GM23338 (cell line): ENCODE data around the gene ANKRD11. TPM values are rescaled to one million over a fixed set of nuclear protein-coding genes. Genes with fewer than 3 reads are reported as not detected.

Experiments used
- ATAC-seq: fragments of 200-7000 bp; cut with Tn5 transposase; 3 replicates; pipeline ENCODE4 v1.9.1; 2020
- DNase-seq: peaks from one replicate; pipeline ENCODE4 v3.0.0-alpha.2; 2015; ENCODE audit warnings: low spot score
- H2AFZ ChIP-seq: fragments of 200-600 bp; sonication (generic); 2 replicates; pipeline ENCODE4 v1.8.0; 2016; ENCODE audit warnings: antibody characterized with exemption, mild to moderate bottlenecking, moderate library complexity
- H3F3A ChIP-seq: fragments of 200-600 bp; sonication (generic); replicated peaks from 2 replicates; pipeline ENCODE4 v1.8.0; 2017; ENCODE audit warnings: antibody characterized with exemption, mixed run types, low read depth
- H3K27ac ChIP-seq: fragments of 200-600 bp; sonication (generic); 2 replicates; pipeline ENCODE4 v1.6.1; 2016; ENCODE audit warnings: low read depth
- H3K27me3 ChIP-seq: fragments of 200-600 bp; sonication (generic); 2 replicates; pipeline ENCODE4 v1.8.0; 2016; ENCODE audit warnings: mild to moderate bottlenecking, mixed run types, moderate library complexity; ENCODE audit not compliant: insufficient read depth
- H3K36me3 ChIP-seq: fragments of 200-600 bp; sonication (generic); 2 replicates; pipeline ENCODE4 v1.8.0; 2016; ENCODE audit warnings: mild to moderate bottlenecking; ENCODE audit not compliant: insufficient read depth
- H3K4me1 ChIP-seq: fragments of 200-600 bp; sonication (generic); 2 replicates; pipeline ENCODE4 v1.8.0; 2016; ENCODE audit warnings: mild to moderate bottlenecking, moderate library complexity; ENCODE audit not compliant: insufficient read depth
- H3K4me2 ChIP-seq: fragments of 200-600 bp; sonication (generic); 2 replicates; pipeline ENCODE4 v1.7.1; 2017; ENCODE audit warnings: mixed run types
- H3K4me3 ChIP-seq: fragments of 200-600 bp; sonication (generic); 2 replicates; pipeline ENCODE4 v1.6.1; 2016; ENCODE audit warnings: mixed run types
- H3K79me2 ChIP-seq: fragments of 200-600 bp; sonication (generic); replicated peaks from 2 replicates; pipeline ENCODE4 v1.8.0; 2017; ENCODE audit warnings: mild to moderate bottlenecking; ENCODE audit not compliant: insufficient read depth
- H3K9me2 ChIP-seq: fragments of 200-600 bp; sonication (generic); 2 replicates; pipeline ENCODE4 v1.8.0; 2017; ENCODE audit not compliant: insufficient read depth
- H4K20me1 ChIP-seq: fragments of 200-600 bp; sonication (generic); replicated peaks from 2 replicates; pipeline ENCODE4 v1.8.0; 2017; ENCODE audit warnings: mild to moderate bottlenecking; ENCODE audit not compliant: insufficient read depth
- H3K27ac Mint-ChIP-seq: 2 replicates; pipeline ENCODE4 v1.8.0; 2020; ENCODE audit warnings: inconsistent platforms, mild to moderate bottlenecking, moderate library complexity, mixed read lengths
- H3K27me3 Mint-ChIP-seq: 3 replicates; pipeline ENCODE4 v1.8.0; 2022; ENCODE audit warnings: low read depth, mild to moderate bottlenecking, moderate library complexity, mixed read lengths, inconsistent platforms; ENCODE audit not compliant: insufficient read depth, poor library complexity
- H3K36me3 Mint-ChIP-seq: 3 replicates; pipeline ENCODE4 v1.8.0; 2021; ENCODE audit warnings: low read depth, mild to moderate bottlenecking, inconsistent platforms, moderate library complexity, mixed read lengths
- H3K4me1 Mint-ChIP-seq: 3 replicates; pipeline ENCODE4 v1.8.0; 2020; ENCODE audit warnings: mild to moderate bottlenecking, inconsistent platforms, mixed read lengths
- H3K4me3 Mint-ChIP-seq: 3 replicates; pipeline ENCODE4 v1.8.0; 2021; ENCODE audit warnings: moderate library complexity, mild to moderate bottlenecking, inconsistent platforms, mixed read lengths
- H3K9me3 Mint-ChIP-seq: 3 replicates; pipeline ENCODE4 v1.8.0; 2020; ENCODE audit warnings: moderate library complexity, mild to moderate bottlenecking, inconsistent platforms, mixed read lengths
- REST ChIP-seq: IDR thresholded peaks from one replicate; pipeline ENCODE4 v1.6.1; 2018; ENCODE audit warnings: antibody characterized with exemption; ENCODE audit not compliant: unreplicated experiment
- polyA plus RNA-seq: library from polyadenylated mRNA; unstranded; fragments of >200 nt; fragmentation: Nextera tagmentation; extraction: Ambion mirVana; gene quantifications from 2 replicates; pipeline ENCODE4 v1.2.1, GENCODE V29; 2016
- total RNA-seq: library from RNA; depleted of rRNA; stranded (reverse); fragments of >200 nt; shearing (Covaris generic); gene quantifications from 2 replicates; pipeline ENCODE4 v1.2.3, GENCODE V29; 2014
- TF ChIP-seq, protein P1 (sequence below), 2 experiments: fragments of 200-600 bp in 1 of 2; sonication (generic) in 1 of 2; conservative IDR thresholded peaks; 2 replicates each; pipeline versions ENCODE4 v1.5.1 to v1.6.1; 2016 to 2017; ENCODE audit warnings: antibody characterized with exemption in 2 of 2, low read depth in 2 of 2, mild to moderate bottlenecking in 2 of 2, moderate library complexity in 1 of 2

The ANKRD11 gene
- total and polyA plus RNA-seq, 2 experiments from 2014 or later, result 130 to 159 TPM

DNA sequence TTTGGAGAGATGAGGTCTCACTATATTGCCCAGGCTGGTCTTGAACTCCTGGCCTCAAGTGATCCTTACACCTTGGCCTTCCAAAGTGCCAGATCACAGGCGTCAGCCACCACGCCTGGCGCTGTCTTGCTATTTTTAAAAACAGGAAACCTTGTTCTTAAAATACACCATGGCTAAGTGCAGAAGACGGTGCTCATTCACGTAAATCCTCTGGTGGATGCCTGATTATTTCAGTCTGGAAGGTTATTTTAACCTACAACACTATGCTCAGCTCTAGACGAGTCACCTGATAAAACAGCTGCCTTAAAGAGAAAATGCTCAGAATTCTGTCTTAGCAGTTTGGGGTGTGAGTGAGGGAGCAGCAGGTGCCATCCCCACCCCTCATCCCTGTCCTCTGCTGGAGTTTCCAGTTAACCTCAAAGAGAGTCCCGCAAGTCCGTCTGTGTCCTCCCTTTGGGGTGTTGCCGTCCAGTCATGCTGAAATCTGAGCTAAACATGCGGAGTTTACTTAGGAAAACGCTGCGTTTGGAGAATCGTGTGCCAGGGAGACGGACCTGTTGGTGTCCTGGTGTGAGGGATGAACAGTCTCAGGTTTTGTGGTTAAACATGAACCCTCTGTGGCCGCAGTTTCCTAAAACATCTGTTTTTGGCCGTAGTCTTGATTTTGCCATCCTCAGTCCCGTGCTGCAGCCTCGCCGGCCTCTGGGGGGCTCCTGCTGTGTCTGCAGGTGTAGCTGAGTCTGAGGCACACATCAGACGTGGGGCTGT lies 35.0 kb upstream of the ANKRD11 start:
- H3K4me2 ChIP-seq, result no peak overlapping the region
- peaks cover 42% of the 10 kb centered on the region for H3K36me3 ChIP-seq

More for the DNA sequence above, 35.0 kb upstream of the ANKRD11 start:
- H2AFZ ChIP-seq, result no peak overlapping the region
- peaks cover 18% of the 10 kb centered on the region for H4K20me1 ChIP-seq
- no peaks in the 10 kb centered on the region for H3K27me3 ChIP-seq
- peaks cover 46% of the 10 kb centered on the region for H3K79me2 ChIP-seq
- no peaks in the 10 kb centered on the region; the same call in 2 of the 3 replicates for H3K4me1 Mint-ChIP-seq
- peak; percentile 41 for ATAC-seq
- H3K4me3 ChIP-seq, result no peak overlapping the region
- peaks cover 77% of the 10 kb centered on the region for H3K36me3 Mint-ChIP-seq
- peaks cover 22% of the 10 kb centered on the region; the same call in 1 of the 2 replicates for H3F3A ChIP-seq
- H3K27ac Mint-ChIP-seq, result no peak overlapping the region
- peaks cover 3% of the 10 kb centered on the region for H3K27me3 Mint-ChIP-seq
- H3K9me3 Mint-ChIP-seq, result no peaks in the 10 kb centered on the region
- DNase-seq, result no peak
- no peaks in the 10 kb centered on the region for H3K9me2 ChIP-seq
- H3K4me3 Mint-ChIP-seq, result no peak overlapping the region
- no peaks in the 10 kb centered on the region for H3K4me1 ChIP-seq
- no peak for TF ChIP-seq REST
- TF ChIP-seq, protein P1, sequence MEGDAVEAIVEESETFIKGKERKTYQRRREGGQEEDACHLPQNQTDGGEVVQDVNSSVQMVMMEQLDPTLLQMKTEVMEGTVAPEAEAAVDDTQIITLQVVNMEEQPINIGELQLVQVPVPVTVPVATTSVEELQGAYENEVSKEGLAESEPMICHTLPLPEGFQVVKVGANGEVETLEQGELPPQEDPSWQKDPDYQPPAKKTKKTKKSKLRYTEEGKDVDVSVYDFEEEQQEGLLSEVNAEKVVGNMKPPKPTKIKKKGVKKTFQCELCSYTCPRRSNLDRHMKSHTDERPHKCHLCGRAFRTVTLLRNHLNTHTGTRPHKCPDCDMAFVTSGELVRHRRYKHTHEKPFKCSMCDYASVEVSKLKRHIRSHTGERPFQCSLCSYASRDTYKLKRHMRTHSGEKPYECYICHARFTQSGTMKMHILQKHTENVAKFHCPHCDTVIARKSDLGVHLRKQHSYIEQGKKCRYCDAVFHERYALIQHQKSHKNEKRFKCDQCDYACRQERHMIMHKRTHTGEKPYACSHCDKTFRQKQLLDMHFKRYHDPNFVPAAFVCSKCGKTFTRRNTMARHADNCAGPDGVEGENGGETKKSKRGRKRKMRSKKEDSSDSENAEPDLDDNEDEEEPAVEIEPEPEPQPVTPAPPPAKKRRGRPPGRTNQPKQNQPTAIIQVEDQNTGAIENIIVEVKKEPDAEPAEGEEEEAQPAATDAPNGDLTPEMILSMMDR (conservative IDR thresholded peaks at IDR 0.05; ENCODE audit: low read depth in 2 of 2), result 0 out of 4 replicates have a peak, but pooled peaks have one; percentile 5 to 13
- no peak overlapping the region for H3K27ac ChIP-seq
